ACC112 (cell line): ENCODE data around the gene PDZD8.

Source experiments
- H2AFZ ChIP-seq: fragments of 200-600 bp; sonication (generic); one replicate; pipeline ENCODE4 v1.6.0; 2017; ENCODE audit warnings: antibody characterized with exemption, low read length; ENCODE audit not compliant: unreplicated experiment
- H3K27ac ChIP-seq: fragments of 200-600 bp; sonication (generic); 2 replicates; pipeline ENCODE4 v1.5.1; 2014; ENCODE audit warnings: low read depth, mild to moderate bottlenecking, antibody characterized with exemption, low read length, moderate library complexity
- H3K27me3 ChIP-seq: fragments of 200-600 bp; sonication (generic); 2 replicates; pipeline ENCODE4 v1.6.1; 2014; ENCODE audit warnings: mild to moderate bottlenecking, antibody characterized with exemption, low read length, moderate library complexity, mixed read lengths; ENCODE audit not compliant: insufficient read depth
- H3K36me3 ChIP-seq: fragments of 200-600 bp; sonication (generic); 2 replicates; pipeline ENCODE4 v1.6.1; 2016; ENCODE audit warnings: mild to moderate bottlenecking, antibody characterized with exemption, low read length, moderate library complexity, mixed read lengths; ENCODE audit not compliant: insufficient read depth
- H3K4me1 ChIP-seq: fragments of 200-600 bp; sonication (generic); one replicate; pipeline ENCODE4 v1.6.1; 2016; ENCODE audit warnings: low read length, mixed read lengths; ENCODE audit not compliant: insufficient read depth, unreplicated experiment, control insufficient read depth
- H3K4me3 ChIP-seq: fragments of 200-600 bp; sonication (generic); 2 replicates; pipeline ENCODE4 v1.5.1; 2014; ENCODE audit warnings: mild to moderate bottlenecking, low read depth, low read length
- H3K79me2 ChIP-seq: fragments of 200-600 bp; sonication (generic); one replicate; pipeline ENCODE4 v1.6.0; 2016; ENCODE audit warnings: low read length; ENCODE audit not compliant: control insufficient read depth, unreplicated experiment, insufficient read depth

Gene PDZD8

DNA sequence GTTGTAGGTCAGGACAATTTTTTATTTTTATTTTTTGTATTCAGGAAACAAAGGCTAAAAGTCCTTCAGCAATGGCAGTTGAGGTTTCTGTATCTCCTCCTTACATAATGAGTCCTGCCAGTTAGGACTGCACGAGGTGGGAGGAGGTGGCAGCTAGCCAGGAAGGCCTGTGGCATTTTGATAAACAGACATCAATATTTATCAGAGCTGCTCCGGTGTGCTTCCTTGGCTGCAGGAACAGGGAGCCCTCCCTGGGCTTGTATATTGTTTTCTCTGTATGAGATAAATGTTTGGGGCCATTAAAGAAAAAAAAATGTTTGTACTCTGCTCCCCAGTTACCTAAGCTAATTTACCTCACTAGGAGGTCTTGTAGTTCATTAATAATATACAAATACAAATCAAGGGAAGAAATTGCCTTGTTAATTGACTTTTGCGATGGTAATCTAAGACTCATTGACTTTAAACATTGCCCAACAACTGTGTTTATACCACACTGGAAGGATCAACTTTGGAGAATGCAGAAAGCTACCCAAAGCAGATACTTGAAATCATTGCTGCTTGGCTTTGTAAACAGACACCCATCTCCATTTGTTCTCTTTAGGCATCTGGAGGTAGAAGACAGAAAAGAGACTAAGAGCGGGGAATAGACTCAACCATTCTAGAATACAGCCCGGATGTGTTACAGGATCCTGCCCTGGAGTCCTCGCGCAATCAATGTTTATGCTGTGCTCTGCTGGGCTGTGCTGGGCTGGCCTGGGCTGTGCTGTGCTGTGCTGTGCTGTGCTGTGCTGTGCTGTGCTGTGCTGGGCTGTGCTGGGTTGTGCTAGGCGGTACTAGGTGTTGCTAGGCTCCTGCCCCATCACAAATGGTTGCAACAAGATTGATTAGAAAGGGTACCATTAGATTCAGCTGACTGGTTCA lies 36.5 kb upstream of the PDZD8 start:
- Histone ChIP-seq H3K27ac (no peak overlapping the region), H3K27me3 (no peaks in the 10 kb centered on the region), H3K79me2 (no peaks in the 10 kb centered on the region), H3K4me3 (no peak overlapping the region), H3K4me1 (peaks cover 15% of the 10 kb centered on the region), H3K36me3 (no peaks in the 10 kb centered on the region), H2AFZ (no peak overlapping the region)

GRCh38 chr10:117410557-117410956 lies 35.3 kb upstream of the PDZD8 start:
- Histone ChIP-seq H3K36me3 (no peaks in the 10 kb centered on the region), H3K4me1 (peaks cover 15% of the 10 kb centered on the region), H3K27ac (no peak overlapping the region), H3K27me3 (no peaks in the 10 kb centered on the region), H3K79me2 (no peaks in the 10 kb centered on the region), H3K4me3 (no peak overlapping the region), H2AFZ (no peak overlapping the region)

DNA sequence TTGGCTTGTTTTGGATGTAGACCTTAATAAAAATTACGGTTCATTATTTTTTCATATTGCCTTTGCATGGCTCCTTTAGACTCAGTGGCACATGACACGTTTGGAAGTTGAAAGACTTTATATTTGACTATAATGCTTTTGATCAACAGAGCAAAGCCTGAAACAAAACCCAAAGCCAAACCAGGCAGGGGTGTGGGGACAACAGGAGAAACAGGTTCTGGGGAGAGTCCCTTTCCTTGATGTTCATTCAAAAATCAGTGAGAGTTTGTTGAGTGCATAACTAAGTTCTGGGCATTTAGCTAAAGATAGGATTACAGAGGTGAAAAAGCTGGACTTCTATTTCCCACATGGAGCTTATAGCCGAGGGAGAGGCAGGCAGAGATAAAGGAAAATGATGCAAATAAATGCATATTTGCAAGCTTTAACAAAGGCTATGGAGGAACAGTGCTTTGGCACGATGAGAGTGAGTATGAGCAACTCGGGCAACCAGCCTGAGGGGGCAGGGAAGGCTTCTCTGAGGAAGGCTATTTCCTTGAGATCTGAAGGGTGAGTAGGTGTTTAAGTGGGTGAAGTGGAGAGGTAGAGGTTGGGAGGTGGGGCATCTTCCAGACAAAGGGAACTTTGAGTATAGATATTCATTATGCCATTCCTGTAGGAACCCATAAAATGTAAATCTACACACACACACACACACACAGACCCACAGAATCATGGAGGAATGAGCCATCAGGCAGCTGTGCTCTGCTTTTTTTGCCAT lies 34.5 kb upstream of the PDZD8 start:
- Histone ChIP-seq H3K79me2 (no peaks in the 10 kb centered on the region), H3K27me3 (no peaks in the 10 kb centered on the region), H3K4me3 (no peak overlapping the region), H2AFZ (no peak overlapping the region), H3K4me1 (peaks cover 21% of the 10 kb centered on the region), H3K27ac (no peak overlapping the region), H3K36me3 (no peaks in the 10 kb centered on the region)

DNA sequence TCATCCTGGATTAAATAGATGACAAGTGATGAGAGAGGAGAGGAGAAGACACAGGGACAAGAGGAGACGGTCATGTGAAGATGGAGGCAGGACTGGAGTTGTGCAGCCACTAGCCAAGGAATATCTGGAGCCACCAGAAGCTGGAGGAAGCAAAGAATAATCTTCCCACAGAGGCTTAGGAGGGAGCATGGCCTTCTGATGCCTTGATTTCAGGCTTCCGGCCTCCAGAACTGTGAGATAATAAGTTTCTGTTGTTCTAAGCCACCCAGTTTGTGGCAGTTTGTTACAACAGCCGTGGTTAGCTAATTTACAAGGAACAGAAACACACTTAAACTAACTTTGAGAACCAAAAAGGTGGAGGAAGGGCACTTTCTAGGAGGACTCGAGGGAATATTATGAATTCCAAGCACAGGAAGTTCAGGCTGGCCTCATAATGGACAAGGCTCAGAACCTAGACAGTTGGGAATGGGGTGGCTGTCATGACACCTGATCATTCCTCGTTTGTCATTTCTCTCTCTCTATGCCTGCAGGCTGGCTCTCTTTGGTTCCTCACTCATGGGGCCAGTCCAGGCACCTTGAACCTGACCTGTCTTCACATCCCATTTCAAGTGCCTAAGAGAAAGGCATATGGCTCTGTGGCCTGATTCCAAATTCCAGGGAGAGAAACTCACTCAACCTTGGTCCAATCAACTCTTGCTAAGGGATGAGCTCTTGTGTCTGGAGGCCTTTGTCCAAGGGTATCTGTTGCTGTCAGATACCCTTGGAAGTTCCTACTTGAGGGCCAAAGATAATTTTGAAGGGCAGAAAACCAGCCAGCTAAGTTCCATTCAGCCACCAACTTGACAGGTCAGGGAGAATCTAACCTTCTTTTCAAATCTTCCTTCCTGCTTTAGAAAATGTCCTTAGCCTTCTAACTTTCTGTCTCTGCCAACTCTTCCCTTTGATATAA lies 33.5 kb upstream of the PDZD8 start:
- Histone ChIP-seq H3K4me1 (peaks cover 16% of the 10 kb centered on the region), H3K4me3 (no peak overlapping the region), H3K36me3 (no peaks in the 10 kb centered on the region), H3K27ac (no peak overlapping the region), H2AFZ (no peak overlapping the region), H3K79me2 (no peaks in the 10 kb centered on the region), H3K27me3 (no peaks in the 10 kb centered on the region)

- peaks cover 9% of the 10 kb centered on the region; the same call in 1 of the 2 replicates for H3K27me3 ChIP-seq
- H3K36me3 ChIP-seq = no peaks in the 10 kb centered on the region
- no peaks in the 10 kb centered on the region for H3K79me2 ChIP-seq
- H3K27ac ChIP-seq = no peak overlapping the region
- H3K4me1 ChIP-seq = peaks cover 10% of the 10 kb centered on the region
- H2AFZ ChIP-seq = no peak overlapping the region
- H3K4me3 ChIP-seq = no peak overlapping the region
Observed at GRCh38 chr10:117405730-117406129, 30.5 kb upstream of the PDZD8 start.

- Histone ChIP-seq H3K4me1 (peaks cover 10% of the 10 kb centered on the region), H3K79me2 (no peaks in the 10 kb centered on the region), H3K27me3 (peaks cover 9% of the 10 kb centered on the region; the same call in 1 of the 2 replicates), H2AFZ (no peak overlapping the region), H3K4me3 (no peak overlapping the region), H3K27ac (no peak overlapping the region), H3K36me3 (no peaks in the 10 kb centered on the region)
Observed at GRCh38 chr10:117400329-117400728, 25.1 kb upstream of the PDZD8 start.

- H3K4me3 ChIP-seq = no peak overlapping the region
- H3K27ac ChIP-seq = no peak overlapping the region
- H3K36me3 ChIP-seq = no peaks in the 10 kb centered on the region
- no peak overlapping the region for H2AFZ ChIP-seq
- H3K27me3 ChIP-seq = peaks cover 9% of the 10 kb centered on the region; the same call in 1 of the 2 replicates
- peaks cover 3% of the 10 kb centered on the region for H3K4me1 ChIP-seq
- H3K79me2 ChIP-seq = no peaks in the 10 kb centered on the region
Observed at GRCh38 chr10:117399341-117400196, 24.3 kb upstream of the PDZD8 start.

- no peaks in the 10 kb centered on the region for H3K4me1 ChIP-seq
- no peak overlapping the region for H3K4me3 ChIP-seq
- no peaks in the 10 kb centered on the region for H3K36me3 ChIP-seq
- no peak overlapping the region for H3K27ac ChIP-seq
- H3K27me3 ChIP-seq = peaks cover 8% of the 10 kb centered on the region; the same call in 1 of the 2 replicates
- H2AFZ ChIP-seq = no peak overlapping the region
- no peaks in the 10 kb centered on the region for H3K79me2 ChIP-seq
Observed at GRCh38 chr10:117398029-117398428, 22.8 kb upstream of the PDZD8 start.

DNA sequence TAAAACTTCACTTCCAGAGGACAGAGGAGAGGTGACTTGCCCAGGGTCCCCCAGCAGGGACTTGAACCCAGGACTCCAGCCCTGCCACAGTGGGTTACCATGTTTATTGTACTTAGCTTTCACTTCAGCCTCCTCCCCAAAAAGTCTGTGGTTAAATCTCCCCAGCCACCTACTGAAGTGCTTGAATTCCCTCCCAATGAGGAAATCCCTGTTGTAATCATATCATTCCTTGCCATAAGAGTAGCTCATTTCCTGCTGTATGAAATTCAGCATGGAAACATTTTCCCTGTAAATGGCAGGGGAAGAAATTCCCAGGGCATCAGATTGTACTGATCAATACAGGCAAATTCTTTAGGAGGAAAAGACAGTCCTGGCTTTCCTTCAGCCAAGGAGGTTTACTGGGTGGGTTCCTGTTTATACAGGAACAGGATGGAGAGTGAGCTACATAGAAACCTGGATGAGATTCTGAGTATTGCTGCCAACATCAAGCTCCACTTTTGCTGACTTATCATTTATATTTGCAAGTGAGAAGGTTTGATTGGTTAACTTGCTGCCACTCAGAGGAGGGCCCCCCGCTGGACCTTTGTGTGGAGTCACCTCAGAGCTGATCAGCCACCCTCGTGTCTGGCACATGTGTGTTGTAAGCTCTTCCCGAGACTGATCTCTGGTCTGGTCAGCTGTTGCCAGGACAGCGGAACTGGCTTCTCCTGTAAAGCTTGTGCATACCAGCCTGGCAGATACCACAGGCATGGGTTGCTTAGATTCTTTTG lies 16.4 kb upstream of the PDZD8 start:
- no peak overlapping the region for H3K27ac ChIP-seq
- H3K4me1 ChIP-seq = no peaks in the 10 kb centered on the region
- no peak overlapping the region for H2AFZ ChIP-seq
- H3K36me3 ChIP-seq = no peaks in the 10 kb centered on the region
- no peak overlapping the region for H3K4me3 ChIP-seq
- peaks cover 40% of the 10 kb centered on the region for H3K27me3 ChIP-seq
- H3K79me2 ChIP-seq = no peaks in the 10 kb centered on the region
